Activated effector memory CD4-positive, alpha-beta T cell treated with Interleukin-2 at 50 U/mL for 16 hours (primary cell): ENCODE measurements around the gene LRRN3.
"Not testable (repeated sequence)": the region's sequence is repeated elsewhere in the genome, so short reads cannot be mapped to it uniquely, and the experiment has no call there.

Experiments used
- DNase-seq: peaks from one replicate; pipeline ENCODE4 v3.0.0-alpha.2; 2020

The LRRN3 gene

GRCh38 chr7:111090846-111091245 lies at the start of gene LRRN3:
Gene LRRN3 (plus strand): TSS chr7:111091127. CDS start chr7:111122773, 31,646 bp downstream.
- DNase-seq = no peak

DNA sequence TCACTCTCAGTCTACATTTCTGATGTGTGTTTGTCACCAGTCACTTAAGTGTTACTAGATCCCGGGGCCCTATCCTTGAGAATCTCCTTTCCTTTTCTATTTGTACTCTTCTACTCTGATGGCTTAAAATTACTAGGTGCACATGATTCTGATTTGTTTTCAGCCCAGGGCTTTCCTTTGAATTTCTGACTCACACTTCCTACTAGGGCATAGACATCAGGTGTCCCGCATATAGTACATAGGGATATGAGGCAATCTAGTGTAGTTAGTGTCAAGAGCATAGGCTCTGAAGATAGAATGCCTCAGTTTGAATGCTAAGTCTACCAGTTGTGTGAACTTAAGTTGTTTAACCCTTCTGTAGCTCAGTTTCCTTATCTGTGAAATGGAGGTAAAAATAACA lies 49.4 kb upstream of the LRRN3 start:
- no peak for DNase-seq

GRCh38 chr7:111042842-111043241 lies 48.1 kb upstream of the LRRN3 start:
- DNase-seq = no peak

GRCh38 chr7:111043561-111043960 lies 47.4 kb upstream of the LRRN3 start:
- DNase-seq = no peak

DNA sequence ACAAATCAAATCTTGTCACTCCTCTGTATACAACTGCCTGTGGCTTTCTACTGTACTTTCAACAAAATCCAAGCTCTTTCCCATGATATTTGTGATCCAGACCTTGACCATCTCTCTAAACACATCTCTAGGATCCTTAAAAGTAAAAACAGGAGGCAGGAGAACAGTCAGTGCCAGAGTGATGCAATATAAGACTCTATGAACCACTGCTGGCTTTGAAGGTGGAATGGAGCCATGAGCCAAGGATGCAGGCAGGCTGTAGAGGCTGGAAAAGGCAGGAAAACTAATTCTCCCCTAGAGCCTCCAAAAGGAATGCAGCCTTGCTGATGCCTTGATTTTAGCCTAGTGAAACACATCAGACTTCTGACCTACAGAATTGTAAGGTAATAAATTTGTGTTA lies 45.5 kb upstream of the LRRN3 start:
- DNase-seq = no peak

GRCh38 chr7:111047595-111047994 lies 43.3 kb upstream of the LRRN3 start:
- no peak for DNase-seq

DNA sequence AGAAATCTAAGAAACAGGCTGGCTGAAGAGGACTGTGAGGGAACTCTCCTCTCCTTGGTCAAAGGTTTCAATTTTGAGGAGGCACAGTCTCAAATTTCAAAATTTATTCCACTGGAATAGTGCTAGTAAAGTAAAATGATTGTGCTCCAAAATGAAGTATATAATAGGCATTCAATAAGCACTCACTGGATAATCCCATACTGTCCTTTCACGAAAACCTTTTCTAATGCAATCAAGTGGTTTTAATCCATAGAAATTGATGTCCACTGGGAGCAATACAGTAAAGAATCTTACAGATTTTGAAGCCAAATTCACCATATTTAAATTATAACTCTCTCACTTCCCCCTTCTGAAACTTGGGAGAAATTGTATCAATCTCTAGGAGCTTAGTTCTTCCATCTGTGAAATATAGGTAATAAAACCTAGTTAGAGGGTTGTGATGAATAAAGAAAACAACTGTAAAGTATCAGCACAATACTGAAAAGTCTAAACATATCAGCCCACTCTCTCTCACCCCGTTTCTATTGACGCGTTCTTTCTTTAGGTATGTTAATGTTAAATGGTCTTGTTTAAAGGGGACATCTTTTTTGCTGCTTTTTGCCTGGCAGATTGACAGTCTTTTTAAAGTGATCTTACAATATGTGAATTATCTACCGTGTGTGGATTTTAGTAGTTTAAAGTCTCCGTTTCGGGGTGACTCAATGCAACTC lies 40.8 kb upstream of the LRRN3 start:
- no peak for DNase-seq

DNA sequence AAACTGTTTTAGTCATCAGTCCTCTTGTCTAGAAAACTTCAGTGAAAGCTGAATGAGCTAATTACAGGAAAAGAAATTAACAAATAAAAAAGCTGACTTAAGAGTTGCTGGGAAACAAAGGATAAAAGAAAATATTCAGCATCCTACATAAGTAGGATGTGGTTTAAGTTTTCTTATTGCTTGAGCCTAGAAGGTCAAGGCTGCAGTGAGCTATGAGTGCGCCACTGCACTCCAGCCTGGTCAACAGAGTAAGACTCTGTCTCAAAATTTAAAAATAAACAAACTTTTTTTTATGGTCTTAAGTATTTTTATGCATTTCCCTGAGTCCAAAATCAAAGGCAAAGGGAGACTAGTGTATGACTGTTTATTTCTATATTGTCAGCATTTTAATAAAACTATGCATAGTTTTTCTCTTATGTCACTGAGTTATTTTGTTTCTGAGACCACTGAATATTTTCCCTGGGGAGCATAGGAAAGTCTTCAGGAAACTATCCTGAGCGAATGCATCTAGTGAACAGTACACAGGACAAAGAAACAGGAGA lies 40.0 kb upstream of the LRRN3 start:
- DNase-seq = no peak

DNA sequence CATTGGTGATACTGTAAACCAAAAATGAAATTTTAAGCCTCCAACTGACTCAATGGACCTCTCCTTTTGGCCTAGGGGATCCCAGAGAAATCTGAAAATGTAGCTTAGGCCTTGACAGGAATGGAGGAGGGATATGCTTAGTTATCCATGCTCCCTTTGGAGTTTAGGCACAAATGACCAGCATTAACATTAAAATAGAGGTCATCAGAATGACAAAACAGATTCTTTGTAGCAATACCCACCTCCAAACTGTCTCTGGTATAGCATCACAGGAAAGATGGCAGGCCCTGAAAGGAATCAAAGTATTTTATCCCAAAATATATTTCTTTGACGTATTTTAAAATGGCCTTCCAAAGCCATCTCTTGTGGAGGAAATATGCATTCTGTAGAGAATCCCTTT lies 39.1 kb upstream of the LRRN3 start:
- no peak for DNase-seq

DNA sequence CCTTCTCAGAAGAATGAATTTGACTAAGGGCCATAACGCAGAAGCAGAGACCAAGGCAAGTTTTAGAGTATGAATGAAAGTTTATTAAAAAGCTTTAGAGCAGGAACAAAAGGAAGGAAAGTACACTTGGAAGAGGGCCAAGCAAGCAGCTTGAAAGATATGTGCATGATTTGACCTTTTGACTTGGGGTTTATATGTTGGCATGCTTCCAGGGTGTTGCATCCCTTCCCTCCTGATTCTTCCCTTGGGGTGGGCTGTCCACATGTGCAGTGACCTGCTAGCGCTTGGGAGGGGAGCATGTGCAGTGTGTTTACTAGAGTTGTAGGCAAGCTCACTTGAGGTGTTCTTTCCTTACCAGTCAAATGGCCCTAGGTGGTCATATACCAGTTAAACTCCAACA lies 37.9 kb upstream of the LRRN3 start:
- no peak for DNase-seq

DNA sequence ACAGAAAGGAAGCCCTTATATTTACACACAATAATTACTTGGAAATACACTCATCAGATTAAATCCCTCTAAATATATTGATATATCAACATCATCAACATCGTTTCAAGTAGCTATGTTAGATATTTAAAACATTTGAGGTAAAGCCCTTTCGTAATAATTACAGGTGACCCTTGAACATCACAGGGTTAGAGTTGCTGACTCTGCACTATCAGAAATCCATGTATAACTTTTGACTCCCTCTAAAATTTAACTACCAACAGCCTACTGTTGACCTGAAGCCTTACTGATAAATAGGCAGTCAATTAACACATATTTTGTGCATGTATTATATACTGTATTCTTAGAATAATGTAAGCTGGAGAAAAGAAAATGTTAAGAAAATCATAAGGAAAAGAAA lies 34.6 kb upstream of the LRRN3 start:
- no peak for DNase-seq

DNA sequence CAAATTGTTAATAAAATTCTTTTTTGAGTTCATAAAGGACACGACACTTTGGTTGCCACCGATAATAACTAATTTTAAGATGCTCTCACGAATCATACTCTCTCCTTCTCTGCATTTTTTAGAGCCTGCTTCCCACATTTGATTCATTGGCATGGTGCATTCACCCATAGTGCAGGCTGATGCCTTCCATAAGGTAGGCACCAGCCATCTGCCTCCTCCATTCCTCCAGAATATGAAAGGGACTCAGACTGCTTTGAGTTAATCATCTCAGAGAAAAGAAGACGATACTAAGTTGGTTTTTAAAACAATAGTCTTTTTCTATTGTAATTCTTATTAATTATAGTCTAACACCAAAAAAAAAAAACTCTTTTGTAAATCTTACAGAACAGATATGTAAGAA lies 33.9 kb upstream of the LRRN3 start:
- no peak for DNase-seq

- DNase-seq = no peak
These were observed 31.1 kb upstream of the LRRN3 start for GRCh38 chr7:111059833-111060232.

DNA sequence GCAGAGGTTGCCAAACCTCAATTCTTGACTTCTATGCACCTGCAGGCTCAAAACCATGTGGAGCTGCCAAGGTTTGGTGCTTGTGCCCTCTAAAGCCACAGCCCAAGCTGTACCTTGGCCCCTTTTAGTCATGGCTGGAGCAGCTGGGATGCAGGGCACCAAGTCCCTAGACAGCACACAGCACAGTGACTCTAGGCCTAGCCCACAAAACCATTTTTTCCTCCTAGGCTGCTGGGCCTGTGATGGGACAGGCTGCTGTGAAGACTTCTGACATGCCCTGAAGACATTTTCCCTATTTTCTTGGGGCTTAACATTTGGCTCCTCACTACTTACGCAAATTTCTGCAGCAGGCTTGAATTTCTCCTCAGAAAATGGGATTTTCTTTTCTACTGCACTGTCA lies 27.8 kb upstream of the LRRN3 start:
- DNase-seq = no peak

DNA sequence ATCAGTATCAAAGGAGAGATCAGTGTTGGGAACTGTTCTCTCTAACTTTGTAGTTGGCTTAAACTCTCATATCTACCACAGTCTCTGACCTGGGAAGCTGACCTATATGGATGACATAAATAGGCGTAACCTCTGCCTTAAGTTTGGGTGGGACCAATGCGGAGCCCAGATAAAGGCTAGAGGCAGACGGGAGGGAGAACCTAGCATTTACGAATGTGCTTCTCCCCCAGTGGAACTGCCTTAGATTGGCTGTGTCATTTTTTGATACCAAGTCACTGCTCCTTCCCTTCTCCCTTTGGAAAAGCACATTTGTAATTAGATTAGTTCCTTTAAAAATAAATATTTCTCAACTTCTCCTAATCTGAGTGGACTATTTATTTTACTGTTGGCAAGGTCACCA lies 23.7 kb upstream of the LRRN3 start:
- no peak for DNase-seq

- DNase-seq = no peak
These were observed 23.2 kb upstream of the LRRN3 start for GRCh38 chr7:111067682-111068081.

- DNase-seq = no peak
These were observed 22.3 kb upstream of the LRRN3 start for GRCh38 chr7:111068618-111069017.

DNA sequence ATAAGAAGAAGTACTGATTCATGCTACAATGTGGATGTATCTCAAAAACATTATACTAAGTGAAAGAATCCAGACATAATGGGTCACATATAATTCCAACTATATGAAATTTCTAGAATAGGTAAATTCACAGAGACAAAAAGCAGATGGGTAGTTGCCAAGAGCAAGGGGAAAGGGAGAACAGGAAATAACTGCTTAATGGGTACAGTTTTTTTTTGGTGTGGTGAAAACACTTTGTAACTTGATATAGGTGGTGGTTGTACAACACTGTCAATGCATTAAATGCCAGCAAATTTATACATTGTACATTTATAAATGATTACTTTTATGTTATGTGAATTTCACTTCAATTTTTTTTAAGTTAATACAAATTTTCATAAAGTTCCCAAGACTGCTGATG lies 19.4 kb upstream of the LRRN3 start:
- no peak for DNase-seq

- DNase-seq = not testable (repeated sequence)
These were observed 18.3 kb upstream of the LRRN3 start for GRCh38 chr7:111072658-111073057.

GRCh38 chr7:111074071-111074747 lies 16.7 kb upstream of the LRRN3 start:
- DNase-seq = no peak

DNA sequence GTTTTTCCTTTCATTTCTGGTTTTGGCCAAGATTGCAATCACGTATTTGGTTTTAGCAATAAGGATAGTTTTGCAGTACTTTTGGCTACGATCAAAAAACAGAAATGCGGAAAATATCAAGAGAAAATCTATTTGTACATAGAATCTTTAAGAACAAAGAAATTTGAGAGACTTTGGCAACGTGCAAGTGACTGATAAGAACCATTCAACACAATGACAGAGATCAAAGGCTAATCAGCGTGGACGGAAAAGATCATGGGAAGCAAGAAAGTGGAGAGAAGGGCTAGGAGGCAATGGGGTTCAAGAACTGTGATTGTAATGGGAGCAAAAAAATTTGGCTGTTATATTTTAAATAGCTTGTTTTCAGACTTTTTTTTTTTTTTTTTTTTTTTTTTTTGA lies 16.2 kb upstream of the LRRN3 start:
- no peak for DNase-seq

DNA sequence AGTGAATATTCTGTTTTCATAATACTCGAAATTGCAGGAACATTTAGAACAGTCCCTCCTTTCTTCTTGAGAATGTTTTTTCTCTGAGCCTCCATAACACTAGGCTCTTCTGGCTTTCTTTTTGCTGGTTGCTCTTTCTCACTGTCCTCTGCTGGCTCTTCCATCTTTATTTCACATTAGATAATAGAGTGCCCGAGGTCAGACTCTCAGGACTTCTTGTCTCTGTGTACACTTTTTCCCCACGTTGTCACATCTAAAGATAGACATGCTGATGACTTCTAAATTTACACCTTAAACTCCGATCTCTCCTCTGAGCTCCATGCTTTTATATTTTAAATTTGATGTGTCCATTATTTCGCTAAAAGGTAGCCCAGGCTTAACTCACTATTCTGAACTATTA lies 15.4 kb upstream of the LRRN3 start:
- DNase-seq = no peak

- no peak for DNase-seq
These were observed 14.7 kb upstream of the LRRN3 start for GRCh38 chr7:111076205-111076604.

DNA sequence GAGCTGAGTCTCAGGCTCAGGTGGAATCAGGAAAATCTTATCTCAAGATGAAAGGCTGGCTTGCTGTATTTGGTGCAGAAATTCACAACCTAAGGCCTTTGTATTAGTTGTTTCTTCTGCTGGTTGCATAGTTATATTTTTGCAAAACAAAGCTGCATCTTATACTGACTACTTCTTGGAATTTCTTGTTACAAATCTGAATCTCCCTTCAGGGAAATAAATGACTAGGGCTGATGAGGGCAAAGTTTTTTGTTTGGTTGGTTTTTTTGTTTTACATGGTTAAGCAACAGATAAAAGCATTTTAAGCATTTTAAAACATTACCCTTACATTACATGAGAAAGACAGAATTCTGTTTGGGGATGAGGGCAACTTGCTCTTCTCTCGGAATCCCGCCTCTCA lies 13.9 kb upstream of the LRRN3 start:
- DNase-seq = no peak
